GM18519 (cell line): ENCODE data around the gene BBS12.

Experiments used
- ATAC-seq: cut with Tn5 transposase; IDR thresholded peaks from one replicate; pipeline ENCODE4 v1.9.1; 2021; ENCODE audit warnings: mild to moderate bottlenecking, moderate library complexity; ENCODE audit not compliant: unreplicated experiment, low FRiP score

The BBS12 gene

DNA sequence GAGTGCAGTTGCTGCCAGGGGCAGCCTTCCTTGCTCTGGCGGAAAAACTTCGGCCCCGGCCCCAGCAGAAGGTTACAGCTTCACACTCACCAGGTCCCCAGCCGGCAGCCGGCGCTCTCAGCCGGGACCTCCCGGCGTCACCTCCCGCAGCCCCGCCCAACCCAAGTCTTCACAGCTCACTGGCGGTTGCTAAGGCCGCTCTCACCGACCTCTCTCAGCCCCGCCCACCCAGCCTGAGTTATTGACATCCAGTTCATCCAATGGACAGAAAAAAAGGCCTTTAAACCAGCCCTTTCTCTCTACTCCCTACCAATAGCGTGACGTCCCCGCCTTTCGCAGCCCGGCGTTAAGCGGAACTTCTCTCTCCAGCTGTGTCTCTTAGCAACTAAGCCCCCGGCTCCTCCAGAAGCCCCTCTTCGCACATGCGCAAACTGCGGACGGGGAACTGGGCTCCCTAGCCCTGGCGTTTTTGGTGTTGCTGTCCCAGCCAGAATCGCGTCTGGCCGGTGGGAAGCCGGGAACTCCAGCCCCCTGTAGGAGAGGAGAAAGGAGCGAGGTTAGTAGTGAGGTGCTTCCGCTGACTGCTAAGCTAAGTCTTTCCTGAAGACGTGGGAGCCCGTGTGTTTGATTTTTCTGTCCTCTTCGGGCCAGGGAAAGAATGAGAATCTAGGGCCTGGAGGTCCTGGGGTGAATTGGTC is at the start of gene BBS12:
Gene BBS12 (plus strand): TSS at position 376 of the 698 bp plus-strand sequence. CDS start 9,189 bp downstream, outside the sequence.
- peak; percentile 99 for ATAC-seq

GRCh38 chr4:122686691-122687090 is 45.8 kb upstream of the BBS12 start:
- ATAC-seq, result peak; percentile 27

- ATAC-seq, result peak; percentile 44
Observed at GRCh38 chr4:122687531-122688061, 44.9 kb upstream of the BBS12 start.

DNA sequence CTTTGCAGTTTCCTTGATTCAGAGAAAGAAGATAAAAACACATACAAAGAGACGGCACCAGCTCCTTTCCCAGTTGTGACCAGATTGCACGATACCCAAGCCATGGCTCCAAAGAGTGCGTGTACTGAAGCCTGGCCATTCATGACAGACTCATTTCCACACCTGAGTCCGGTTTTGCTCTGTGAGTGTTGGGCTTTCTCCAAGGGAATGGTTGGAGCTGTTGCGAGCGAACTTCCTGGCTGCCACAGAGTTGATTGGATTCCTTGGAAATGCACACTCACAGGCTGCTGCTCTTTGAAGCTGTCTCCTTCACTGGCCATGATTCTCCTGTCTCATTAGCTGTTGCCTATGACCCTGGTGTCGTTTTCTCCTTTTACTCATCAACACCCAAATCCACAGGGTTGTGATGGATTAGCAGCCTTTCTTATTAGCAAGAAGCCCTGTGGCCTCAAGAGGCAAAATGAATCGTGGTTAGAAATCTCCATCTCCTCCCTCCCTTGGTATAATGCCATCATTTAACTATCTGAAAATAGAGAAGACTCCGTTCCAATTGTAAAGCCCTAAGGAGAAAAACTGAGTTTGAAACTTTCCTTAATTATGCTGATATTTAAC is 43.9 kb upstream of the BBS12 start:
- ATAC-seq, result no peak

- ATAC-seq, result peak; percentile 91
Observed at GRCh38 chr4:122689972-122690371, 42.5 kb upstream of the BBS12 start.

DNA sequence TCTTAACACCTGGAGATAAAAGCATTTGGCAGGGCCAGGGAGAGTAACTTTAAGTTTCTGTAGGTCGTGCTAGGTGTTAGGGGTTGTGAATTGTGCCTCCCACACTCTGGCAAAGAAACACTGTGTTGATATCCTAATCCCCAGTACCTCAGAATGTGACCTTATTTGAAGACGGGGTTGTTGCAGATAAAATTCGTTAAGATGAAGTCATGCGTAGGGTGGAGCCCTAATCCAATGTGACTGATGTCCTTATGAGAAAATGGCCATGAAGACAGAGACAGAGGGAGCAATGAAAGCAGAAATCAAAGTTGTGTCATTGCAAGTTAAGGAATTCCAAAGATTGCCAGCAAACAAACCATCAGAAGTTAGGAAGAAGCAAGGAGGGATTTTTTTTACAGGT is 40.5 kb upstream of the BBS12 start:
- no peak for ATAC-seq

GRCh38 chr4:122692641-122693520 is 39.6 kb upstream of the BBS12 start:
- no peak for ATAC-seq

DNA sequence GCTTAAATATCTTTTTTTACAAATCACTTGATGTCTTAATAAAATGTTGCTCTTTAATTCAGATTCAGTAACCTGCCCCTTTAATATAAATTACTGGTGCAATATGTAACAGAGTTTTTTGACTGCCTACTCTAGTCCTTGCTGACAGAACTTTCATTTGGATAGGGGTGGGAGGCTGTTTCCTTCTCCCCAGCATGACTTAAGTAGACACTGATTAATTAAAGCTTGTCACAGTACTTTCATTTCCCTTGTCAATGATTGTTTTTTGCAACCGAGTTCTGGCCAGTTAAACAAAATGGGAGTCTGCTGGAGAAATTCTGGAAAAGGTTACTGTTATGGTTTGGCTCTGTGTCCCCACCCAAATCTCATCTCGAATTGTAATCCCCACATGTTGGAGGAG is 37.3 kb upstream of the BBS12 start:
- ATAC-seq, result no peak

GRCh38 chr4:122700178-122700725 is 32.3 kb upstream of the BBS12 start:
- no peak for ATAC-seq

DNA sequence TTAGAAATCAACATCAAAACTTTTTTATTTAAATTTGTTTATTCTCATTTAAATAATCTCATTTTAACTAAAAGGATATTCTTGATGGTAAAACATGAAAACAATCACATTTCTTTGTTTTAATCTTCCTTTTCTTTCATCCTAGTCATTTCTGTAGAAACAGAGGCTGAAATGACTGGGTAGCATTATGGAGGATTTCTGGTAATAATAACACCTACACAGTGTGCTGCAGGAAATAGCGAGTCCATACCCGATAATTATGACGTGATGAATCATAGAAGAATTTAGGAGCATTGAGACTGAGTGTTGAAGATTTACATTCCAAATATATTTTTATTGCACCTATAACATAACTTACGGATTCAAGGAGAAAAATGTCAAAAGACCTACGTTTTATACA is 31.4 kb upstream of the BBS12 start:
- ATAC-seq, result peak; percentile 45

DNA sequence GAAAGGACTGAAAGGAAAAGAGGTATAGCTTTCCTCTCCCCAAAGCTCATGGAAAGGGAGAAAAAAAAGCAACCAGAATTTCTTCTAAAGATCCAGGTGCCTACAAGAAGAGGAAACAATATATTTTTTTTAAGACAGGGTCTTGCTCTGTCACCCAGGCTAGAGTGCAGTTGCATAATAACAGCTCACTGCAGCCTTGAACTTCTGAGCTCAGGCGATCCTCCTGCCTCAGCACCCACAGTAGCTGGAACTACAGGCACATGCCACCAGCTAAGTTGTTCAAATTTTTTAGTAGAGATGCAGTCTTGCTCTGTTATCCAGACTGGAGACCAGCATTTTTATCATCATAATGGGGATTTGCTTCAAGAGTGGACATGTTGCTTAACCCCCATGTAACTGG is 30.5 kb upstream of the BBS12 start:
- no peak for ATAC-seq

GRCh38 chr4:122702939-122703338 is 29.6 kb upstream of the BBS12 start:
- no peak for ATAC-seq

DNA sequence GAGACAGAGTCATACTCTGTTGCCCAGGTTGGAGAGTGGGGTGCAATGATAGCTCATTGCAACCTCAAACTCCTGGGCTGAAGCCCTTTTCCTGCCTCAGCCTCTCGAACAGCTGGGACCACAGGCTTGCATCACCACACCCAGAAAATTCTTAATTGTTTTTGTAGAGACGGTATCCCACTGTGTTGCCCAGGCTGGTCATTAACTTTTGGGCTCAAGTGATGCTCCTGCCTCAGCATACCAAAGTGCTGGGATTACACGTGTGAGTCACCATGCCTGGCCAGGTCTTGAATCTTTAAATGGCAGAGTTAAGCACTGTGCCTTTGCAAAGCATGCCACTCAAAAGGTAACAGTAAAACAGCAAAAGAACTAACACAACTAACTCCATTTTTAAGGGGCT is 28.6 kb upstream of the BBS12 start:
- no peak for ATAC-seq

- peak; percentile 57 for ATAC-seq
Observed at GRCh38 chr4:122705009-122705408, 27.5 kb upstream of the BBS12 start.

- no peak for ATAC-seq
Observed at GRCh38 chr4:122705547-122706117, 26.9 kb upstream of the BBS12 start.

DNA sequence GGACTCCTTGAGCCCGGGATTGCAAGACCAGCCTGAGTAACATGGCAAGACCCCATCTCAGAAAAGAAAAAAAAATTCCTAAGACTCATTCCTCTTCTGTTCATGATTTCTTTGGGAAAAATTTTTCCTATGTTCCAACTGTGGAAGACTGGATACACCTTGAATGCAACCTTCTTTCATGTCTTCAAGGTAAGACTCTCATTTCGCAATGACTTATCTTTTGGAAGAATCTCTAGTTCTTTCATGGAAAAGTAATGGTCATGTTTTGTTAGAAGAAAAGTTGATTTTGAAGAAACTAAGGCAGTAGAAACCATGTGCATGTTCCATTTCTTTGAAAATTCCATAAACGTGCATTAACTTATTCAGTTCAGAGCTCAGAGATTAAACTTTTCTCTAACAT is 26.0 kb upstream of the BBS12 start:
- ATAC-seq, result no peak

- no peak for ATAC-seq
Observed at GRCh38 chr4:122707497-122707896, 25.0 kb upstream of the BBS12 start.

- no peak for ATAC-seq
Observed at GRCh38 chr4:122709236-122709635, 23.3 kb upstream of the BBS12 start.

- peak; percentile 55 for ATAC-seq
Observed at GRCh38 chr4:122710434-122711308, 21.8 kb upstream of the BBS12 start.
